Stimulated activated CD4-positive, alpha-beta T cell treated with anti-CD3 and anti-CD28 coated beads, Interleukin-2, amount 100 ng/mL, for 24 hours (primary cell): ENCODE results near the gene PRAMEF20.
"Not testable (repeated sequence)": the region's sequence is repeated elsewhere in the genome, so short reads cannot be mapped to it uniquely, and the experiment has no call there.

ENCODE experiments used
- DNase-seq, 2 donors: peaks; one replicate each; pipeline ENCODE4 v3.0.0-alpha.2; 2020

The PRAMEF20 gene

GRCh38 chr1:13410150-13410549, at the start of gene PRAMEF20:
Gene PRAMEF20, plus strand, starts transcription at chr1:13410450. Its CDS starts 5,905 bp downstream, at chr1:13416355.
- not testable (repeated sequence) for DNase-seq

GRCh38 chr1:13362364-13362763, 47.9 kb upstream of the PRAMEF20 start:
- DNase-seq = not testable (repeated sequence)

- DNase-seq = not testable (repeated sequence)
These were observed 45.3 kb upstream of the PRAMEF20 start for GRCh38 chr1:13364928-13365327.

- not testable (repeated sequence) for DNase-seq
These were observed 43.7 kb upstream of the PRAMEF20 start for GRCh38 chr1:13366536-13366935.

GRCh38 chr1:13368544-13368943, 41.7 kb upstream of the PRAMEF20 start:
- DNase-seq = peak; percentile 23 to 44

- not testable (repeated sequence) for DNase-seq
These were observed 31.3 kb upstream of the PRAMEF20 start for GRCh38 chr1:13378983-13379382.

GRCh38 chr1:13380380-13380779, 29.9 kb upstream of the PRAMEF20 start:
- not testable (repeated sequence) for DNase-seq

GRCh38 chr1:13389332-13389731, 20.9 kb upstream of the PRAMEF20 start, which contains the start of gene PRAMEF17:
Gene PRAMEF17, plus strand, starts transcription at chr1:13389632. Its CDS starts 26 bp downstream, at chr1:13389658.
- not testable (repeated sequence) for DNase-seq

- not testable (repeated sequence) for DNase-seq
These were observed 17.2 kb upstream of the PRAMEF20 start for GRCh38 chr1:13393004-13393403.

- not testable (repeated sequence) for DNase-seq
These were observed 15.5 kb upstream of the PRAMEF20 start for GRCh38 chr1:13394761-13395160.

GRCh38 chr1:13395311-13395710, 14.9 kb upstream of the PRAMEF20 start:
- not testable (repeated sequence) for DNase-seq

- DNase-seq = no peak
These were observed 2.4 kb upstream of the PRAMEF20 start for GRCh38 chr1:13407811-13408210.

GRCh38 chr1:13430495-13430894, 20.2 kb downstream of the PRAMEF20 start:
- DNase-seq = no peak

GRCh38 chr1:13432251-13432650, 22.0 kb downstream of the PRAMEF20 start:
- DNase-seq = no peak

- not testable (repeated sequence) for DNase-seq
These were observed 23.6 kb downstream of the PRAMEF20 start for GRCh38 chr1:13433694-13434358.

- no peak for DNase-seq
These were observed 25.2 kb downstream of the PRAMEF20 start for GRCh38 chr1:13435458-13435857.

- not testable (repeated sequence) for DNase-seq
These were observed 29.0 kb downstream of the PRAMEF20 start for GRCh38 chr1:13439104-13439783.

GRCh38 chr1:13443335-13443979, 33.2 kb downstream of the PRAMEF20 start:
- no peak for DNase-seq

GRCh38 chr1:13450204-13450603, 40.0 kb downstream of the PRAMEF20 start:
- DNase-seq = no peak

GRCh38 chr1:13451399-13451965, 41.2 kb downstream of the PRAMEF20 start:
- DNase-seq = no peak

GRCh38 chr1:13456904-13457532, 46.8 kb downstream of the PRAMEF20 start:
- DNase-seq = no peak

- DNase-seq = no peak
These were observed 51.7 kb downstream of the PRAMEF20 start for GRCh38 chr1:13461977-13462376.

- DNase-seq = no peak
These were observed 52.4 kb downstream of the PRAMEF20 start for GRCh38 chr1:13462682-13463081.
